Measurements from ENCODE around the gene TMED8. TPM values are rescaled to one million over a fixed set of nuclear protein-coding genes. Genes with fewer than 3 reads are reported as not detected.

TMED8 gene
- total RNA-seq, 1 experiment from 2014 or later, result 21.0 TPM

DNA sequence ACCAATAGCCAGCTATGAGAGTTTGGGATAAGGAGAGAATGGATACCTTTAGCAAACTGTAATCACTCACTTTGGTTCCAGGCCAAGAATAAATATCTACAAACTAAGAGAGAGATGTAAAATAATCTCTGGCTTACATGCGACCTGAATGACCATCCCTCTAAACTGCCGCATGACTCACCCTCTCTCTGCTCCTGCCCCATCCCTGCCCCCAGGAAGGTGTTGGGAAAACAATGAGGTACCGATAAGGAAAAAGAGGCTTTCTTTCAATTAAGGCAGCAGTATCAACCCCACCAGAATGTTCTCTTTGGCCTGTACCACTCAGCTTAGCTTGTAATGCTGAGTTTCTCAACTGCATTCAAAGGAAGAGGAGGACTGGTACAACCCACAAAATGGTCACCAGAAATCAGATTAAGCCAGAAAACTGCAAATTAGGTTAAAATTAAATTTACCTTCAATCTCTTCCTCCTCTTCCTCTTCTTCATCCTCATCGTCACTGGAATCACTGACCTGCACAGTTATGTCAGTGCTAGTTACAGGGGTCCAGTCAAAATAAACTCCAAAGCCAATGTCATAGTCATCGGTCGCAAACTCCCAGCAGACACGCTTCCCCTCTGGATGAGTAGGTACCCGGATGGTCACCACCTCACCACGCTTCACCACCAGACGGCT is 34.0 kb downstream of the TMED8 start:
- no peaks in the 10 kb centered on the region for H3K9me3 ChIP-seq (ENCODE audit: low read depth, low read length, poor library complexity, severe bottlenecking)
- H3K27me3 ChIP-seq (replicated peaks; ENCODE audit: insufficient read depth, low read depth, low read length, poor library complexity), result no peaks in the 10 kb centered on the region
- no peak overlapping the region for H3K27ac ChIP-seq (ENCODE audit: low read depth, low read length, poor library complexity, severe bottlenecking)
- ChIA-PET POLR2A (ENCODE audit: low non-redundant PET) (no interaction called here), CTCF (interaction anchor here (1.3 kb wide), 1 partner anchor 27 kb away, joined by 3 read pairs; no protein-coding TSS in a partner anchor)
- intact Hi-C loops (cut with micrococcal nuclease; ENCODE audit: unreplicated experiment), result no loop called here
- no peaks in the 10 kb centered on the region for H3K36me3 ChIP-seq (ENCODE audit: insufficient read depth, low read length, poor library complexity, severe bottlenecking)
- H3K4me3 ChIP-seq (ENCODE audit: low read depth, low read length, poor library complexity, severe bottlenecking), result no peak overlapping the region
- DNase-seq (ENCODE audit: low spot score), result no peak
- H3K4me1 ChIP-seq (ENCODE audit: insufficient read depth, low read length, poor library complexity, severe bottlenecking), result peaks cover 9% of the 10 kb centered on the region
- no TSS peak for BruUV-seq (replicated peaks)
- TF ChIP-seq EZH2 (IDR thresholded peaks at IDR 0.05; ENCODE audit: borderline replicate concordance, low read depth, low read length, poor library complexity, severe bottlenecking), result no peak
- no peak for TF ChIP-seq CTCF (conservative IDR thresholded peaks at IDR 0.05; ENCODE audit: low read depth, low read length)

DNA sequence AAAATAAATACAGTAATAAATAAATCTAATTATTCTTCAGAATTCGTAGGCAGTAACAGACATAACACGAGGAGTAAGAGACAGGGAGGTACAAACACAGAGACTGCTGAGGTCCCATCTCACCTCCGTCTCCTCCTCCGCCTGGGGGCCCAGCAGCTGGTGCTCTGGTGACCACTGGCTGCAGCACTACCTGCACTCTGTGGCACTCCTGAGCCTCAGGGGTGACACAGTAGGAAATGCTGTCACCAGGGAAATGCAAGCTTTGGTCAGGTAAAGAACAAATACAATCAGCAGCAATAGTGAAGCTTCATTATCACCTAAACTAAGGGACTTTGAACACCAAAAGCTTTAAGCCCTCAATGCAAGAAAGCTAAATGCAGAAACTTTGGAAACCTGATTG is 36.5 kb downstream of the TMED8 start:
- Histone ChIP-seq H3K36me3 (ENCODE audit: insufficient read depth, low read length, poor library complexity, severe bottlenecking) (no peaks in the 10 kb centered on the region), H3K9me3 (ENCODE audit: low read depth, low read length, poor library complexity, severe bottlenecking) (no peaks in the 10 kb centered on the region), H3K27ac (ENCODE audit: low read depth, low read length, poor library complexity, severe bottlenecking) (no peak overlapping the region), H3K4me3 (ENCODE audit: low read depth, low read length, poor library complexity, severe bottlenecking) (no peak overlapping the region), H3K4me1 (ENCODE audit: insufficient read depth, low read length, poor library complexity, severe bottlenecking) (peaks cover 5% of the 10 kb centered on the region), H3K27me3 (replicated peaks; ENCODE audit: insufficient read depth, low read depth, low read length, poor library complexity) (no peaks in the 10 kb centered on the region)
- no peak for TF ChIP-seq CTCF (conservative IDR thresholded peaks at IDR 0.05; ENCODE audit: low read depth, low read length)
- intact Hi-C loops (cut with micrococcal nuclease; ENCODE audit: unreplicated experiment), result no loop called here
- ChIA-PET POLR2A (ENCODE audit: low non-redundant PET) (no interaction called here), CTCF (no interaction called here)
- no TSS peak for BruUV-seq (replicated peaks)
- DNase-seq (ENCODE audit: low spot score), result no peak

DNA sequence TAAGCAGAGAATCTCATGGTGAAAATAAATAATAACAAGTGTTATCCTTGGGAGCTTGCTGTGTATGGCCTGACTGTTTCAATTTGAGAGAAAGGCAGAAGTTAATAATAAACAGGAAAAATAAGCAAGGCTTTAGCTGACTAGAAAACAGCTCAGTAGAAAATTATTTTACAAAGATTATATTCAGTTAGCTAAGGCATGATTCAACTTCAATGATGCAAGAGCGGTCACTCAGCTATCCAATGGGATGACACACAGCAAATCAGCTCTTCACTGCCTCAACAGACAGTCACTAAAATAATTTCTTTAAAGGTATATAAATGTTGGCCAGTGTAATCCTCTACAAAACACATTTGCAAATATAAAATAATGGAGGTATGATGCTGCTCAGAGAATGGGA is 37.5 kb downstream of the TMED8 start:
- H3K4me3 ChIP-seq (ENCODE audit: low read depth, low read length, poor library complexity, severe bottlenecking), result no peak overlapping the region
- no peaks in the 10 kb centered on the region for H3K4me1 ChIP-seq (ENCODE audit: insufficient read depth, low read length, poor library complexity, severe bottlenecking)
- POLR2A ChIA-PET (ENCODE audit: low non-redundant PET), result no interaction called here
- BruUV-seq (replicated peaks), result no TSS peak
- CTCF ChIA-PET, result no interaction called here
- no peaks in the 10 kb centered on the region for H3K36me3 ChIP-seq (ENCODE audit: insufficient read depth, low read length, poor library complexity, severe bottlenecking)
- no peak overlapping the region for H3K27ac ChIP-seq (ENCODE audit: low read depth, low read length, poor library complexity, severe bottlenecking)
- H3K9me3 ChIP-seq (ENCODE audit: low read depth, low read length, poor library complexity, severe bottlenecking), result no peaks in the 10 kb centered on the region
- no peak for DNase-seq (ENCODE audit: low spot score)
- H3K27me3 ChIP-seq (replicated peaks; ENCODE audit: insufficient read depth, low read depth, low read length, poor library complexity), result no peaks in the 10 kb centered on the region
- intact Hi-C loops (cut with micrococcal nuclease; ENCODE audit: unreplicated experiment), result no loop called here
- no peak for TF ChIP-seq CTCF (conservative IDR thresholded peaks at IDR 0.05; ENCODE audit: low read depth, low read length)
- TF ChIP-seq EZH2 (IDR thresholded peaks at IDR 0.05; ENCODE audit: borderline replicate concordance, low read depth, low read length, poor library complexity, severe bottlenecking), result no peak
